NCI-H1694 treated with DMSO at 0.1 percent for 48 hours (cell line): ENCODE measurements around the gene SAP130.

Experiments
- DNase-seq: peaks from one replicate; lab custom pipeline; 2025; lab: John Stamatoyannopoulos, UW

SAP130 gene

GRCh38 chr2:127893494-127893893, 134.4 kb downstream of the SAP130 start:
- DNase-seq: no peak

GRCh38 chr2:127893033-127893432, 134.8 kb downstream of the SAP130 start:
- DNase-seq: no peak

GRCh38 chr2:127891811-127892210, 136.0 kb downstream of the SAP130 start:
- no peak for DNase-seq
